Left cardiac atrium (tissue), 2 donors: Measurements from ENCODE around the gene GBA3. TPM values are rescaled to one million over a fixed set of nuclear protein-coding genes. Genes with fewer than 3 reads are reported as not detected.

Source experiments
- total RNA-seq, 2 donors: library from RNA; stranded (reverse); fragmentation: NEBNext Ultra II Directional; extraction: Animal tissue kit (Norgen Biotek cat#: 25700); gene quantifications; one replicate each; pipeline ENCODE4 v1.2.1, GENCODE V29; 2021
- donor health status: DM: no; HTN: yes; CAD: no; lungs with severe emphysema.
- donor health status: DM: yes; HTN: yes; CAD: no.

GBA3 gene
- total RNA-seq, 2 donors from 2014 or later: not detected

Other genes with a start within 250 kb of the GBA3 start
- 10 to 100 TPM; 19.3 to 28.0 TPM for gene ADGRA3, start 176.9 kb upstream of the GBA3 start, total RNA-seq